ENCODE data around the gene DHCR24.

DNA sequence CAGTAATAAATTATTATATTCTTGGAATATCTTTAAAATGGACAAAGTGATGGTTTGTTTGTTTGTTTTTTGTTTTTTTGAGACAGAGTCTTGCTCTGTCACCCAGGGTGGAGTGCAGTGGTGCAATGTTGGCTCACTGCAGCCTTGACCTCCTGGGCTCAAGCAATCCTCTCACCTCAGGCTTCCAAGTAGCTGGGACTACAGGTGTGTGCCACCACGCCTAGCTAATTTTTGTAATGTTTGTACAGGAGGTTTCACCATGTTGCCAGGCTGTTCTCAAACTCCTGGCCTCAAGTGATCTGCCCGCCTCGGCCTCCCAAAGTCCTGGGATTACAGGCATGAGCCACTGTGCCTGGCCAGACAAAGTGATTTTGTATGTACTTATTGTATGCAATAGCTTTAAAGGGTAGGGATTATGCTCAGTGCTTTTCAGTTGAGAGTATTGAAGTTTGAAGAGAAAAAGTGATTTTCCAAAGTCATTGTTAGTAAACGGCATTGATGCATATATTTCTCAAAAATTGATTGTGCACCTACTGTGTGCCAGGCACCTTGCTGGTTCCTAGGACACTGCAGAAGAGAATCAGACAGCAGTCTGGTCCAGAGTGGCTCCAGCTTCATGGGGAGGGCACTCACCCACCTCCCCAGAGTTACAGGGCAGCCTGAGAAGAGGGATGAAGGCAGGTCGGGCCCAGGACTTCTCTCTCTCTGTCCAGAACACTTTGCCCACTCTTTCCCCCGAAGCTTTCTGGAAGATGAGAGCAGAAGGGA is 51.7 kb downstream of the DHCR24 start:
- TF ChIP-seq, protein P1, sequence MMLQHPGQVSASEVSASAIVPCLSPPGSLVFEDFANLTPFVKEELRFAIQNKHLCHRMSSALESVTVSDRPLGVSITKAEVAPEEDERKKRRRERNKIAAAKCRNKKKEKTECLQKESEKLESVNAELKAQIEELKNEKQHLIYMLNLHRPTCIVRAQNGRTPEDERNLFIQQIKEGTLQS (CRISPR knock-in tag; conservative IDR thresholded peaks at IDR 0.05), result no peak
- TF ChIP-seq ETV6 (CRISPR knock-in tag; IDR thresholded peaks at IDR 0.05), result no peak
